Cardiac muscle cell (in vitro differentiated cells and primary cell): Measurements from ENCODE around the gene NEK5. TPM values are rescaled to one million over a fixed set of nuclear protein-coding genes. Genes with fewer than 3 reads are reported as not detected.

Experiments used
- DNase-seq, 2 donors: peaks; one replicate each; pipeline versions ENCODE4 v3.0.0 to v3.0.0-alpha.2; 2010 to 2017; ENCODE audit warnings: low read depth in 1 of 2, low spot score in 1 of 2
- H3K27ac ChIP-seq: fragments of 200-600 bp; sonication (generic); 2 replicates; pipeline ENCODE4 v1.5.1; 2016
- H3K27me3 ChIP-seq: fragments of 200-600 bp; sonication (generic); 2 replicates; pipeline ENCODE4 v1.6.0; 2016; ENCODE audit warnings: control low read depth
- H3K36me3 ChIP-seq: fragments of 200-600 bp; sonication (generic); 2 replicates; pipeline ENCODE4 v1.5.1; 2016; ENCODE audit warnings: control low read depth
- H3K4me1 ChIP-seq: fragments of 200-600 bp; sonication (generic); 2 replicates; pipeline ENCODE4 v1.8.1; 2017; ENCODE audit warnings: low read depth, mild to moderate bottlenecking, mixed run types
- H3K4me3 ChIP-seq: fragments of 200-600 bp; sonication (generic); 2 replicates; pipeline ENCODE4 v1.5.1; 2016; ENCODE audit warnings: mild to moderate bottlenecking
- H3K9me3 ChIP-seq: fragments of 200-600 bp; sonication (generic); 2 replicates; pipeline ENCODE4 v1.5.1; 2017; ENCODE audit warnings: low read depth, mild to moderate bottlenecking, control low read depth
- polyA plus RNA-seq: library from polyadenylated mRNA; unstranded; fragments of >200 nt; fragmentation: Nextera tagmentation; extraction: Ambion mirVana; gene quantifications from 2 replicates; pipeline ENCODE4 v1.2.1, GENCODE V29; 2016
- total RNA-seq: library from RNA; depleted of rRNA; stranded (reverse); fragments of >200 nt; gene quantifications from 2 replicates; pipeline ENCODE4 v1.2.3, GENCODE V29; 2016
- TF ChIP-seq, protein P1 (sequence below): IDR thresholded peaks from 2 replicates; pipeline ENCODE4 v1.5.1; 2012; ENCODE audit warnings: low read depth, mild to moderate bottlenecking, low read length

NEK5 gene
- total and polyA plus RNA-seq, 2 experiments from 2014 or later, result 0.33 to 0.34 TPM

DNA sequence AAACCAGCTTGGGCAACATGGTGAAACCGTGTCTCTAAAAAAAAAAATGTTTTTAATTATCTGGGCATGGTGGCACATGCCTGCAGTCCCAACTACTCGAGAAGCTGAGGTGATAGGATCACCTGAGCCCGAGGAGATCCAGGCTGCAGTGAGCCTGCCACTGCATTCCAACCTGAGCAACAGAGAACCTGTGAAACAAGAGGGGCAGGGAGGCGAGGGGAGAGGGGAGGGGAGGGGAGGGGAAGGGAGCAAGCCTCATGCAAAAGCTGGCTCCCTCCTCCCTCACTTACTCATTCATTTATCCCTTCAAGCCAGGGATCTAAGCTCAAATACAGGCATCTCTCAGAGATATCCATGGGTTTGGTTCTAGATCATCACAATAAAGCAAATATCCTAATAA is 126.5 kb downstream of the NEK5 start:
- DNase-seq, result no peak
- no peaks in the 10 kb centered on the region for H3K27me3 ChIP-seq
- no peaks in the 10 kb centered on the region for H3K36me3 ChIP-seq
- H3K4me3 ChIP-seq, result no peak overlapping the region
- no peaks in the 10 kb centered on the region for H3K9me3 ChIP-seq
- H3K27ac ChIP-seq, result no peak overlapping the region
- TF ChIP-seq, protein P1, sequence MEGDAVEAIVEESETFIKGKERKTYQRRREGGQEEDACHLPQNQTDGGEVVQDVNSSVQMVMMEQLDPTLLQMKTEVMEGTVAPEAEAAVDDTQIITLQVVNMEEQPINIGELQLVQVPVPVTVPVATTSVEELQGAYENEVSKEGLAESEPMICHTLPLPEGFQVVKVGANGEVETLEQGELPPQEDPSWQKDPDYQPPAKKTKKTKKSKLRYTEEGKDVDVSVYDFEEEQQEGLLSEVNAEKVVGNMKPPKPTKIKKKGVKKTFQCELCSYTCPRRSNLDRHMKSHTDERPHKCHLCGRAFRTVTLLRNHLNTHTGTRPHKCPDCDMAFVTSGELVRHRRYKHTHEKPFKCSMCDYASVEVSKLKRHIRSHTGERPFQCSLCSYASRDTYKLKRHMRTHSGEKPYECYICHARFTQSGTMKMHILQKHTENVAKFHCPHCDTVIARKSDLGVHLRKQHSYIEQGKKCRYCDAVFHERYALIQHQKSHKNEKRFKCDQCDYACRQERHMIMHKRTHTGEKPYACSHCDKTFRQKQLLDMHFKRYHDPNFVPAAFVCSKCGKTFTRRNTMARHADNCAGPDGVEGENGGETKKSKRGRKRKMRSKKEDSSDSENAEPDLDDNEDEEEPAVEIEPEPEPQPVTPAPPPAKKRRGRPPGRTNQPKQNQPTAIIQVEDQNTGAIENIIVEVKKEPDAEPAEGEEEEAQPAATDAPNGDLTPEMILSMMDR, result no peak
- H3K4me1 ChIP-seq, result peaks cover 7% of the 10 kb centered on the region

DNA sequence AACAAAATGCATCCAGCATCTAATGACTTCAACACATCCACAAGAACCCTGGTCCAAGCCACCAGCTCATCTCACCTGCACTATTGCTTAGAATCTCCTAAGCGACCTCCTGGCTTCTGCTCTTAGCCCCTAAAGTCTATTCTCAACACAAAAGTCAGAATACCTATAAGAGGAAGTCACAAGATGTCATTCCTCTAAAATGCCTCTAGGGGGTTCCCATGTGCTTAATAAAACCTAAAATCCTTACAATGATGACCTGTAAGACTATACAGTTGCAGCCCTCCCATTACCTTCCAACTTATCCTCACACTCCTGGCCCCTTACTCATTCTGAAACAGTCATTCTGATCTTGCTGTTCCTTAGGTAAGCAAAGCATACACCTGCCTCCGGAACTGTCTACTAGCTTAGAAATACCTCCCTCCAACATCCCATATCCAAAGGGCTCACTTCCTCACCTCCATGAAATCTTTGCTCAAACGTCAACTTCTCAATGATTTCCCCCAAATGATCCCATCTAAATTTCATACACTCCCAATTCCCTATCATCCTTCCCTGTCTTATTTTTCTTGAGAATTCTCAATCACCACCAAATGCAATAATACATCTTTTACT is 127.6 kb downstream of the NEK5 start:
- Histone ChIP-seq H3K9me3 (no peaks in the 10 kb centered on the region), H3K27me3 (no peaks in the 10 kb centered on the region), H3K4me3 (no peak overlapping the region), H3K36me3 (no peaks in the 10 kb centered on the region), H3K27ac (no peak overlapping the region), H3K4me1 (peaks cover 7% of the 10 kb centered on the region)
- peak; percentile 56 to 64 for DNase-seq
- TF ChIP-seq, protein P1, result peak; percentile 67

DNA sequence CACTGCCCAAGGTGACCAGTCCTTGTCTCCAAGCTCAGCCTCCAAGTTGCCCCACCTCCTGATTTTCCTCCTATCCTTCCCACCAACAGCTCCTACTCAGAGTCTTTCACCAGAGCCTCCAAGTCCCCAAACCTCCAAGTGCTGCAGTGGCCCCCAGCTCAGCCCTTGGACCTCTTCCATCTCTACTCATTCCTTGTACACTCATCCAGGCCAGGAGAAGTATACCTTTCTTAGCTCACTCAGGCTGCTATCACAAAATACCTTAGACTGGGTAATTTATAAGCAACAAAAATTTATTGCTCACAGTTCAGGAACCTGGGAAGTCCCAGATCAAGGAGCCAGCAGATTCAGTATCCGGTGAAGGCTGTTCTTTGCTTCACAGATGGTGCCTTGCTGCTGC is 129.0 kb downstream of the NEK5 start:
- TF ChIP-seq, protein P1, result no peak
- peaks cover 7% of the 10 kb centered on the region for H3K4me1 ChIP-seq
- no peaks in the 10 kb centered on the region for H3K9me3 ChIP-seq
- H3K27ac ChIP-seq, result no peak overlapping the region
- H3K27me3 ChIP-seq, result no peaks in the 10 kb centered on the region
- no peak for DNase-seq
- no peak overlapping the region for H3K4me3 ChIP-seq
- no peaks in the 10 kb centered on the region for H3K36me3 ChIP-seq

DNA sequence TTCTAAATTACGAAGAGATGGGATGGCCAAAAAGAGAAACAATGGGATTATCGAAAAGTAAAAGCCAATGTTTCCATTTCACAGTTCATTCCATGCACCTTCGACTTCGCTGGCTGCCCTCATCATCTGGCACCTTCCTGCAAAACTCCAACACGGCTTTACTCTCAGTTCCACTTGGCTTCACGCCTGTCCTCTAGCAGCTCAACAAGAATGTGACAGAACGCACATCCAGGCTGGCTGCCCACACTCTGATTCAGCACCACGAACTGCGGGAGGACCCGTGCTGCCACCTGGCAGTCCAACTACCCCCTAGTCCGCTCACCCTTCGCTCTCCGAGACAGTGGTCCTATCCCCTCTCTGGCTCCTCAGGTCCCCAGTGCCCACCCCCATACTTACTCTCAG is 129.4 kb downstream of the NEK5 start:
- TF ChIP-seq, protein P1, result no peak
- no peak overlapping the region for H3K27ac ChIP-seq
- H3K4me3 ChIP-seq, result no peak overlapping the region
- H3K27me3 ChIP-seq, result no peaks in the 10 kb centered on the region
- DNase-seq, result peak in 1 of 2 donors; percentile 16
- H3K9me3 ChIP-seq, result no peaks in the 10 kb centered on the region
- H3K4me1 ChIP-seq, result peaks cover 7% of the 10 kb centered on the region
- no peaks in the 10 kb centered on the region for H3K36me3 ChIP-seq

DNA sequence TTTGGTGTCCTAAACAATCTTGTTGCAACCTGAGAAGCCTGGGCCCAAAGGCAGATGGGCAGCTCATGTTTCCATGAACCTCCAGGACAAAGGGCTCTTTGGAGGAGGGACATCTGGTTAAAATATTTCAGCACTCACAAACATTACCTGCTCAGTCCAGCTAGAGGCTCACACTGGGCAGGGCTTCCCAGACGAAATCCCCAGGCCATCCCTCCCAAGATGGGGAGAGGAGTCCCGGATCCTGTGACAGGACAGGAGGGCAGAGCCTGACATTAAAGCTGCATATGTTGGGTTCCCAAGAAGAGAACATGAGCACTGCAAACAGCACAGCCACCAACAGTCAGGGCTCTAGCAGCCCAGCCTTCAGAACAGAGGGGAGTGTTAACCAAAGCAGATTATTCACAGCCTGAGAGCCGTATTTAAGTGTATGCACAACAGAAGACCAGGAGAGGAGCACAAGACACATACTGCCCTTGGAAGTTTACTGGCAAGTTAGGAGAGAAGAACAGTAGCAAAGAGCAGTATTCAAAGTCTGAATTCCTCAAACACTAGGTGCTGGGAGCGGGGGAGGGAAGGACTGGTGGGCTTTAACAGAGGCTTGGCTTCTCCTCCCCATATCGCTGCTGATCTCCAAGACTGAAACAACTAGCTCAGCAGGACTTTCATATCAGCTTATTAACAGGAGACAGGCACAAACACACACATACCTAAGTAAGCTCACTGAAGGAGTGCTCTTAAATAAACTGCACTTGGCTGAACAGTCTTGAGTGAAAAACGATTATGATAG is 130.0 kb downstream of the NEK5 start:
- peak in 1 of 2 donors; percentile 37 for DNase-seq
- H3K4me1 ChIP-seq, result peaks cover 7% of the 10 kb centered on the region
- TF ChIP-seq, protein P1, result no peak

More for the DNA sequence above, 130.0 kb downstream of the NEK5 start:
- no peaks in the 10 kb centered on the region for H3K36me3 ChIP-seq
- no peaks in the 10 kb centered on the region for H3K9me3 ChIP-seq
- no peak overlapping the region for H3K27ac ChIP-seq
- no peaks in the 10 kb centered on the region for H3K27me3 ChIP-seq
- no peak overlapping the region for H3K4me3 ChIP-seq
